Loucy (cell line): ENCODE measurements around the gene DNAAF8.

ENCODE experiments used
- H2AFZ ChIP-seq: fragments of 200-600 bp; sonication (generic); 2 replicates; pipeline ENCODE4 v1.6.0; 2016; ENCODE audit warnings: antibody characterized with exemption, mild to moderate bottlenecking, low read length, moderate library complexity
- H3F3A ChIP-seq: fragments of 200-600 bp; 2 replicates; pipeline ENCODE4 v1.6.0; 2016; ENCODE audit warnings: antibody characterized with exemption, low read depth, mild to moderate bottlenecking
- H3K27me3 ChIP-seq: fragments of 200-600 bp; sonication (generic); 2 replicates; pipeline ENCODE4 v1.6.1; 2014; ENCODE audit warnings: low read length, mild to moderate bottlenecking; ENCODE audit not compliant: insufficient read depth, poor library complexity, severe bottlenecking
- H3K36me3 ChIP-seq: fragments of 200-600 bp; sonication (generic); 2 replicates; pipeline ENCODE4 v1.6.1; 2016; ENCODE audit warnings: low read length; ENCODE audit not compliant: insufficient read depth
- H3K4me1 ChIP-seq: fragments of 200-600 bp; sonication (generic); 2 replicates; pipeline ENCODE4 v1.5.1; 2014; ENCODE audit warnings: low read length, mild to moderate bottlenecking; ENCODE audit not compliant: insufficient read depth, poor library complexity, severe bottlenecking
- H3K4me2 ChIP-seq: fragments of 200-600 bp; sonication (generic); 2 replicates; pipeline ENCODE4 v1.6.0; 2014; ENCODE audit warnings: antibody characterized with exemption, low read length, low read depth, mild to moderate bottlenecking; ENCODE audit not compliant: poor library complexity, severe bottlenecking
- H3K4me3 ChIP-seq: fragments of 200-600 bp; sonication (generic); 2 replicates; pipeline ENCODE4 v1.5.1; 2014; ENCODE audit warnings: low read length, mild to moderate bottlenecking, mixed read lengths; ENCODE audit not compliant: poor library complexity, severe bottlenecking
- H3K79me2 ChIP-seq: fragments of 200-600 bp; sonication (generic); 2 replicates; pipeline ENCODE4 v1.6.1; 2014; ENCODE audit warnings: low read length; ENCODE audit not compliant: insufficient read depth
- H3K9ac ChIP-seq: fragments of 200-600 bp; sonication (generic); 2 replicates; pipeline ENCODE4 v1.6.0; 2014; ENCODE audit warnings: mild to moderate bottlenecking, low read depth, low read length, moderate library complexity; ENCODE audit not compliant: poor library complexity, severe bottlenecking
- H3K9me2 ChIP-seq: fragments of 200-600 bp; sonication (generic); replicated peaks from 2 replicates; pipeline ENCODE4 v1.6.1; 2016; ENCODE audit warnings: low read depth, low read length, mixed read lengths
- H3K9me3 ChIP-seq: fragments of 200-600 bp; sonication (generic); 2 replicates; pipeline ENCODE4 v1.6.1; 2014; ENCODE audit warnings: mild to moderate bottlenecking, antibody characterized with exemption, low read length, low read depth; ENCODE audit not compliant: insufficient read depth
- H4K20me1 ChIP-seq: fragments of 200-600 bp; sonication (generic); 2 replicates; pipeline ENCODE4 v1.6.0; 2014; ENCODE audit warnings: antibody characterized with exemption, low read length, mild to moderate bottlenecking; ENCODE audit not compliant: insufficient read depth, poor library complexity, severe bottlenecking
- EZH2phosphoT487 ChIP-seq: fragments of 200-600 bp; IDR thresholded peaks from 2 replicates; pipeline ENCODE4 v1.6.1; 2018; ENCODE audit warnings: antibody characterized with exemption, mild to moderate bottlenecking, moderate library complexity, borderline replicate concordance
- TF ChIP-seq, protein P1 (sequence below): fragments of 200-600 bp; sonication (generic); conservative IDR thresholded peaks from 2 replicates; pipeline ENCODE4 v1.5.1; 2014; ENCODE audit warnings: mild to moderate bottlenecking, antibody characterized with exemption, low read length

DNAAF8 gene

DNA sequence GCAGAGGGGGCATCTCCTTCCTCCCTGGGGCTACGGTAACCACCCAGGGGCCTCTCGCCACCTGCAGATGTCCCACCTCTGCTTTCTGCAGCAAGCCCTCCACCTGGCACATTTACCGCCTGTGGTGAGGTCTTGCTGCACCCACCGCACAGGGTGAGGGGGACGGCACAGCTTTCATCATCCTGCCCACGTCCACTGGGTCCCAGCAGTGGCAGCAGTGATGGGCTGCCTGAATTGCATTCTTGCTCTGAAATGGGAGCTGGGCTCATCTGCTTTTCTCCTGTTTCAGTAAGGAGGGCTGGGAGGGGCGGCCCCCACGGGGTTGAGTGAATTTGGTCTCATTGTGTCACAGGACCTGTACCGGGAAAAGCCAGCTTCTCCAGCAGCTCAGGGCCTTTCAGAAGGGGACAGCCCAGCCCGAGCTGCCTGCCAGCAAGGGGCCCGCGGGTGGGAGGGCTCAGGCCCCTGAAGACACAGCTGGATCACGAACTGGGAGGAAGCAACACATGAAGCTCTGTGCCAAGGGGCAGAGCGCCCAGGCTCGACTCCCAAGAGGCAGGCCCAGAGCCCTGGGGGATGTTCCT is 12.7 kb downstream of the DNAAF8 start:
- no peak overlapping the region for H3K4me3 ChIP-seq
- H3K4me2 ChIP-seq, result no peak overlapping the region
- no peaks in the 10 kb centered on the region for H3K9me3 ChIP-seq
- no peaks in the 10 kb centered on the region for H3F3A ChIP-seq
- no peaks in the 10 kb centered on the region for H4K20me1 ChIP-seq
- peaks cover 5% of the 10 kb centered on the region; the same call in 1 of the 2 replicates for H3K36me3 ChIP-seq
- no peak overlapping the region for H3K9ac ChIP-seq
- no peaks in the 10 kb centered on the region for H3K27me3 ChIP-seq
- H2AFZ ChIP-seq, result no peak overlapping the region
- TF ChIP-seq, protein P1, sequence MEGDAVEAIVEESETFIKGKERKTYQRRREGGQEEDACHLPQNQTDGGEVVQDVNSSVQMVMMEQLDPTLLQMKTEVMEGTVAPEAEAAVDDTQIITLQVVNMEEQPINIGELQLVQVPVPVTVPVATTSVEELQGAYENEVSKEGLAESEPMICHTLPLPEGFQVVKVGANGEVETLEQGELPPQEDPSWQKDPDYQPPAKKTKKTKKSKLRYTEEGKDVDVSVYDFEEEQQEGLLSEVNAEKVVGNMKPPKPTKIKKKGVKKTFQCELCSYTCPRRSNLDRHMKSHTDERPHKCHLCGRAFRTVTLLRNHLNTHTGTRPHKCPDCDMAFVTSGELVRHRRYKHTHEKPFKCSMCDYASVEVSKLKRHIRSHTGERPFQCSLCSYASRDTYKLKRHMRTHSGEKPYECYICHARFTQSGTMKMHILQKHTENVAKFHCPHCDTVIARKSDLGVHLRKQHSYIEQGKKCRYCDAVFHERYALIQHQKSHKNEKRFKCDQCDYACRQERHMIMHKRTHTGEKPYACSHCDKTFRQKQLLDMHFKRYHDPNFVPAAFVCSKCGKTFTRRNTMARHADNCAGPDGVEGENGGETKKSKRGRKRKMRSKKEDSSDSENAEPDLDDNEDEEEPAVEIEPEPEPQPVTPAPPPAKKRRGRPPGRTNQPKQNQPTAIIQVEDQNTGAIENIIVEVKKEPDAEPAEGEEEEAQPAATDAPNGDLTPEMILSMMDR, result no peak
- no peak for TF ChIP-seq EZH2phosphoT487
- H3K9me2 ChIP-seq, result no peaks in the 10 kb centered on the region
- H3K79me2 ChIP-seq, result no peaks in the 10 kb centered on the region
- no peaks in the 10 kb centered on the region for H3K4me1 ChIP-seq

DNA sequence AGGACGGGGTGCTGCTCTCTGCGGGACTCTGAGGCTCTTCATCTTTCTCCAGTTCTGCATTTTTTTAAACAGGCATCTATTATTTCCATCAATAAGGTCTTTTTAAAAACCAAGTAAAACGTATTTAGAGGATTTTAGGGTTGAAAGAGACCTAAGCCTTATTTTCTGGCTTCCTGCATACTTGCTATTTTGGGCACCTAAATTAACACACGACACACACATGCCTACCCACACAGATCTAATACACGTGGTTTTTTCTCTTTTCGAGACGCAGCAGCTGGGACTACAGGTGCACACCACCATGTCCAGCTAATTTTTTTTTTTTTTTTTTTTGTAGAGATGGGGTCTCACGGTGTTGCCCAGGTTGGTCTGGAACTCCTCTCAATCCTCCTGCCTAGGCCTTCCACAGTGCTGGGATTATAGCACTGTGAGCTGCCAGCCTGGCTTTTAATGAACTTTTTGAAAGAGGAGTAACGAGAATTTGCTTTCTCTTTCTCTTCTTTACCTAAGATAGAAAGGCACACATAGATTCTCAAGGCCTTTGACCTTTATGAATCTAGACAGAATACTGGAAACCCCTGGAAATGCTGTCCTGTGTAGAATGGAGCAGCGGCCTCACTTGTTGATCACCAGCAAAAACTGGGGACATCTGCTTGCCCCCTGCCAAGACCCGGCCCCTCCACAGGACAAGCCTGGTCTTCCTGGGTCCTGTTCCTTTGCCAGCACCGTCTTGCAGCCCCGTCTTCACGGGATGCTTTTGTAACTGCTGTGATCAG is 13.8 kb downstream of the DNAAF8 start:
- TF ChIP-seq, protein P1, result no peak
- TF ChIP-seq EZH2phosphoT487, result no peak
- Histone ChIP-seq H3K4me3 (no peak overlapping the region), H3K9ac (no peak overlapping the region), H3K4me2 (no peak overlapping the region), H2AFZ (no peak overlapping the region), H3K4me1 (no peaks in the 10 kb centered on the region), H4K20me1 (no peaks in the 10 kb centered on the region), H3K9me2 (no peaks in the 10 kb centered on the region), H3K27me3 (no peaks in the 10 kb centered on the region), H3K79me2 (no peaks in the 10 kb centered on the region), H3F3A (no peaks in the 10 kb centered on the region), H3K36me3 (peaks cover 5% of the 10 kb centered on the region; the same call in 1 of the 2 replicates), H3K9me3 (no peaks in the 10 kb centered on the region)

DNA sequence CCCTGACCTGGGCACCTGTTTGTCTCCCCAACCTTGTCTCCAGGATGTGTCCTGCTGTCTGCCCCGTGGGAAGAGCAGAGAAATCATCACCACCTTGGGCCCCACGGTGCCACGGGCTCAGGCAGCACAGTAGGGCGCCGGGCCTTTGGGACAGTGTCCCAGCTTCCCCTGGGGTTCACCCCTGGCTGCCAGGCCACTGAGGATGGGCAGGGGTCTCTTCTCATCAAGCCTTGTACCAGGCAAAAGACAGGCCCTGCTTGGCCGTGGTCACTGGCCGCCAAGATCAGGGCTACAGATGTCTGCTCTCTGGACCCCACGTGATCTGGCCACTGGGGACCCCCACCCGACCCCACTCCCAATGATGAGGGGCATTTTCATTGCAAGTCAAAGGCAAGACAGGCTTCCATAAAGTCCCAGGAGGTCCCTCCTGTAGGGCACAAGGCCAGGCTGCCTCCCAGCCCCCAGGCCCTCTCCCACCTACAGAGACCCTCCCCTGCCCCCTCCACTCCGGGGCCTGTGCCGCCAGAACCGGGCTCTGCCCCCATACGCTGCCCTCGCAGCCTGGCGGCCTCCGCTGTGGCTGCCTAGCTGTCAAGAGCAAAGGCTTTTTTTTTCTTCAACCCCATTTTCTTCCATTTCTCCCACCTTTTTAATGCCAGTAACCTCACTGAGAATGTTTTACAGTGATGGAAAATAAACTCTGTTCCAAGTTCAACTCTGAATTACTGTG is 14.5 kb downstream of the DNAAF8 start:
- TF ChIP-seq, protein P1, result no peak
- no peak for TF ChIP-seq EZH2phosphoT487
- H3K4me1 ChIP-seq, result no peaks in the 10 kb centered on the region
- H3F3A ChIP-seq, result no peaks in the 10 kb centered on the region
- no peak overlapping the region for H3K4me3 ChIP-seq
- no peaks in the 10 kb centered on the region for H3K79me2 ChIP-seq
- no peaks in the 10 kb centered on the region for H3K9me2 ChIP-seq
- H4K20me1 ChIP-seq, result no peaks in the 10 kb centered on the region
- H3K36me3 ChIP-seq, result peaks cover 5% of the 10 kb centered on the region; the same call in 1 of the 2 replicates
- no peak overlapping the region for H2AFZ ChIP-seq
- no peak overlapping the region for H3K9ac ChIP-seq
- no peaks in the 10 kb centered on the region for H3K9me3 ChIP-seq
- H3K4me2 ChIP-seq, result no peak overlapping the region
- no peaks in the 10 kb centered on the region for H3K27me3 ChIP-seq
